Stimulated activated CD8-positive, alpha-beta memory T cell treated with anti-CD3 and anti-CD28 coated beads, Interleukin-7, amount 100 ng/mL, for 1 hour (primary cell): Measurements from ENCODE around the gene PDIA6.

Experiments
- DNase-seq, 2 donors: peaks; one replicate each; pipeline ENCODE4 v3.0.0-alpha.2; 2020; ENCODE audit warnings: low read depth in 2 of 2

Gene PDIA6

GRCh38 chr2:10764096-10764785, 48.3 kb downstream of the PDIA6 start:
- no peak for DNase-seq

DNA sequence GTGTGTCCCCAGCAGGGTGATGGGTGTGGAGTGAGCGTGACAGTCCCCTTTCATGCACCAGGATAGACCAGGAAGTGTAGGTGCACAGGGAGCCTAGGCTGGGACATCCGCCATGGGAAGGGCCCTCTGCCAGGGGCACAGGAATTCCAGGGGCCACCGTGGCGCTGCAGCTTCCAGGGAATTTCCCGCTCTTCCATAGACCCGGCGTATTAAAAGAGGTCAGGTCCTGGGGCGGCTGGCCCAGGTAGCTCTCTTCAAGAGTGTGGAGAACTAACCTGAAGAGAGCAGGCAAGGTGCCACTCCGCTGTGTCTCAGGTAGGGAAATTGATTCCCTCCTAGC, 49.2 kb downstream of the PDIA6 start:
- DNase-seq = no peak

DNA sequence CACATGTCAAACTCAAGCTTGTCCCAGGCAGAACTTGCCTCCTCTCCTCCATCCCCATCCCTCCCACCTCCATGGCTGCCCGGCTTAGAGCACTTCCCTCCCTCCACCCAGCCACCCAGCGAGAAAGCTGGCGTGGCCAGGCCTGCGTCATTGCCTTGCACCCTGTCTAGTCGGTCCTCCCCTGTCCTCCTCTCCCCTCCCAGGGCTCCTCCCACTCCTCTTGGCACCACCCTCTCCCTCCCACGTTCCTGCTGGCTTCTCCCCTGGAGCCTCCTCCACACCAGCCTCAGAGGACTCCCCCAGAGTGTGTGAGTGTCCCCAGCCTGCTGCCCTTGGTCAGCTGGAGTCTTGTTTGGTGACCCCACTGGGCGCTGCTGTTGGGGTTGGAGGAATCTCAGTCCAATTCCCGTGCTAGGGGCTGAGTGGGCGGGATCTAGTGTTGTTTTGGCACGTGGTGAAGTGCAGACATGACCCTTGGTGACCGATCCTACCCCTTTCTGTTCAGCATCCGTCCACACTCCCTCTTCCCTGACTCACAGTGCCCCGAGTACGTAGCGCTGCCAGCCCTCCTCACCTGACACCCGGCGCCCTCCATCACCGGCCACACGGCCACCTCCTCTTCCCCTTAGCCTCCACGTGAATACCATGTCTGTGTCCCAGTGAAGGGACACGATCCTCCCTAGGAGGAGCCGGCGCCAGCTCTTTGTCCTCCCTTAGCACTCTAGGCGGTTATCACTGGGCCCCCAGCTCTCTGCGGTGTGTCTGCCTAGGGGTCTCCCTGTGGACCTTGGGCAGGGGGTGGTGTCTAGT, 49.7 kb downstream of the PDIA6 start:
- DNase-seq = no peak

- DNase-seq = no peak
Observed at GRCh38 chr2:10761591-10761990, 51.0 kb downstream of the PDIA6 start.

GRCh38 chr2:10760794-10761504, 51.6 kb downstream of the PDIA6 start:
- DNase-seq = no peak

DNA sequence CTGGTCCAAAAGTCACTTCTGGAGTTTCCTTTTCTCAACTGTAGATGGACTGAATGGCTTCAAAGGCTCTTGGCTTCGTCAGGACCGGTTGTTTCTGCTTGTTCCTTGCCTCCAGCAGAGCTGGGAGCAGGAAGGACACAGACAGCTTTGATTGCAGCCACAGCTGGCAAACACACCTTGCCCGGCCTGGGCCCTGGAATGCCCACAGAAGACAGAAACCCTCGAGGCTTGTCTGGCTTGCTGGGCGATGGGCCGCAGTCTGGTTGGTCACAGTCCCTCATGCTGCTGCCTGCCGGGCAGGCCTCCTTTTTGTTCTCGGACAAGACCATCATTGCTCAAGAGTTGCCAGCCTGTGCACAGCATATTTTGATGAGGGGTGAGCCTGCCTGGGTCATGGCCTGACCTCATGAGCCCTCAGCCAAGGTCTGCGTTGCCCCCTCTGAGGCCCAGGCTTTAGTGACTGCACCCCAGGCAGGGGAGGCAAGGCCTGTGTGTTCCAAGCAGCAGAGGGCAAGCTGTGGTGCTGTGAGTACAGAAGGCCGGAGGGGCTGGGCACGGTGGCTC, 53.4 kb downstream of the PDIA6 start:
- DNase-seq = no peak

DNA sequence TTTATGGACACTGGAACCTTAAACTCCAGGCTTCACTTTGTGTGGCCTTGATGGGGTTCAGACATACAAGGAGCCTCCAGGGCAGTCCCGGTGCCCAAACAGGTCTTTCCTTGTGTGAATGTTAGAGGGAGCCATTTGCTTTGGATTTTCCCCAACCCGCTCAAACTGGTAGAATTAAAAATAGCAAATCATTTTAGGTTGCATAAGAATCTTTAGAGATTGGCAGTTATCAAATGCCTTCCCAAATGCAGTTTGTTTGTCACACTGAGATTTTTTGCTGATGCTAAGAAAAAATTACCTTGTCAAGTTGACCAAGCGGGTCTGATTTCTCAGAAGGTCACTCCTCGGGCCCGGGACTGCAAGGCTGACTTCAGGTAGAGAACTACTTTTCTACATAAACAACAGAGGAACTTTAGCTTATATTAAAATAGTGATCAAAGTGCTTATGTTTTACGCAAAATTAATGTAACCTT, 54.7 kb downstream of the PDIA6 start:
- no peak for DNase-seq

- DNase-seq = no peak
Observed at GRCh38 chr2:10755621-10756020, 57.0 kb downstream of the PDIA6 start.

GRCh38 chr2:10753876-10754275, 58.7 kb downstream of the PDIA6 start:
- no peak for DNase-seq

GRCh38 chr2:10753156-10753555, 59.4 kb downstream of the PDIA6 start:
- no peak for DNase-seq

GRCh38 chr2:10752236-10752635, 60.3 kb downstream of the PDIA6 start:
- no peak for DNase-seq

DNA sequence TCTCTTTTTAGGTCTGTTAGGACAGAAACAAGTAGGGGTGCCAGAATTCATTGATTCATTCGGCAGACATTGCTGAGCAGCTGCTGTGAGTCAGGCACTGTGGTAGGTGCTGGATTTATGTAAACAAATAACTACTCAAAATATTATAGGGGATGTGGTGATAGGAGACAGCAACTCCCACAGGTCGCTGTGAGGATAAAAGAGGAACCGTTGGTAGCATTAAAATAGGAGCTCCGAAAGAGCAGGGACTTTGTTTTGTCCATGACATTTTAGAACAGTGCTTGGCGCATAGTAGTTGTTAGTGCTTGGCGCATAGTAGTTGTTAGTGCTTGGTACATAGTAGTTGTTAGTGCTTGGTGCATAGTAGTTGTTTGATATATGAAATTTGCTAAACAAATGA, 62.0 kb downstream of the PDIA6 start:
- DNase-seq = no peak

DNA sequence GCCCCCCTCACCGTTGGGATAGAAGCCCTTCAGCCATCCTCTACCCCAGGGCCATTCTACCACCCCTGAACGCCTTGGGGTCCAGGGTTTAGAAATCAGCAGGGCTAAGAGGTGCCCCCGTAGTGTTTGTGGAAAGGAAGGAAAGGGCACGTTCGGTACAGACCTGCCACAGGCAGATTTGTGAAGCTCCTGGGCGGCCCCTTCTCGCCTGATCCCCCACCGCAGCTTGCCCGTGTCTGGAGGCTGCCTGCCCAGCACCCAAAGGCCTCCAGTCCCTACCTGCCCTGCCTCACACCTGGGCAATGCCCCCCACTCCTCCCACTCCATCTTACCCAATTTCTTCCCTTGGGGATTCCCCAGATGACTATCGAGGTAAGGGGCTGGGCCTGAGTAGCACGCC, 69.9 kb downstream of the PDIA6 start:
- DNase-seq = no peak

GRCh38 chr2:10741139-10741538, 71.4 kb downstream of the PDIA6 start:
- DNase-seq = no peak

- no peak for DNase-seq
Observed at GRCh38 chr2:10740226-10740625, 72.4 kb downstream of the PDIA6 start.

- DNase-seq = no peak
Observed at GRCh38 chr2:10738192-10738591, 74.4 kb downstream of the PDIA6 start.

DNA sequence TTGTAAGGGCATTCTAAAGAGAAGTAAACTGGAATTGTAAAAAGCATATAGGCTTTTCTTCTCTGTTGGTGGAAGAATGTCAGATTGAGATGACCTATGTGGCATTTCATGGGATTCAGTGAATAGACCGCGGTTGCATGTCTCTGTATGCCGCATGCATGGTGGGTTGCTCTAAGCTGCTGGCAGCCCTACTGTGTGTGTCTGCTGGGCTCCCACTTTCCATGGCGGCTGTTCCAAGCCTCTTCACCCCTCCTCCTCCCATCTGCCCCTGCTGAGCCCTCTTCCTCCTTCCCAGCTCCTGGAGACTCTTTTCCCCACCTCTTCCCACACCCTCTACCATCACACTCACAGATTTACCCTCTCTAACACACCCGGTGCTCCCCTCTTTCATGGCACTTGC, 78.6 kb downstream of the PDIA6 start:
- no peak for DNase-seq

DNA sequence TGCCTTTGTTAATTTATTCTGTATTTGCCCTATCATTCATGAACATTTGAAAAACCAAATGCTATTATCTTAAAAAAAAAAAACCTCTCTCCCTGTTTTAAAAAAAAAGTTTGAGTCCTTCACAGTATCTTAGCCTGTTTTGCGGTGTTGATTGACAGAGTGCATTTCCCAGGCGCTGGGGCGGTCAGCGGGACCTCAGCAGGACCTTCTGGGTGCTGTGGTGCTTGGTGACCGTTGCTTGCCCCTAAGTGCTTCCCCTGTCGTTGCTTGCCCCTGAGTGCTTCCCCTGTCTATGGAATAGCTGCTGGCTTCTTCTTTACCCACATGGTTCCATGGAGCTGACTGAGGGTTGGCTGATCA, 79.0 kb downstream of the PDIA6 start:
- no peak for DNase-seq
